H1 (cell line): ENCODE results near the gene HYCC1. TPM values are rescaled to one million over a fixed set of nuclear protein-coding genes. Genes with fewer than 3 reads are reported as not detected.

ENCODE experiments used
- CTCF ChIA-PET: fragments of 300-600 bp; sonication (Branson Sonifier 250); formaldehyde crosslinking; loops from one replicate; lab custom pipeline; 2021; ENCODE audit not compliant: partially characterized antibody; lab: Charles Lee
- POLR2A ChIA-PET: fragments of 300-600 bp; sonication (Branson Sonifier 250); formaldehyde crosslinking; loops from one replicate; lab custom pipeline; 2021; ENCODE audit warnings: inconsistent platforms; ENCODE audit not compliant: partially characterized antibody; lab: Charles Lee
- DNase-seq, 2 experiments: peaks; one replicate each; pipeline versions ENCODE4 v3.0.0 to v3.0.0-alpha.2; 2010 to 2022; ENCODE audit warnings: low spot score in 2 of 2, low read depth in 1 of 2, mixed read lengths in 1 of 2
- FAIRE-seq: peaks from 2 replicates; lab custom pipeline; 2011; peaks lifted over from hg19 to GRCh38; lab: Jason Lieb, UNC
- H2AFZ ChIP-seq: 2 replicates; pipeline ENCODE4 v1.8.1; 2012; ENCODE audit warnings: low read length, inconsistent platforms
- H2AK5ac ChIP-seq: 2 replicates; pipeline ENCODE4 v1.6.1; 2013; ENCODE audit warnings: low read depth, low read length
- H2BK120ac ChIP-seq: replicated peaks from 2 replicates; pipeline ENCODE3; 2013; ENCODE audit warnings: low read depth, low read length, inconsistent platforms
- H2BK12ac ChIP-seq: 2 replicates; pipeline ENCODE4 v1.6.1; 2013; ENCODE audit warnings: low read depth, low read length
- H2BK15ac ChIP-seq: 2 replicates; pipeline ENCODE4 v1.6.1; 2013; ENCODE audit warnings: low read length
- H2BK20ac ChIP-seq: 2 replicates; pipeline ENCODE4 v1.6.1; 2013; ENCODE audit warnings: low read length
- H2BK5ac ChIP-seq: 2 replicates; pipeline ENCODE4 v1.6.1; 2013; ENCODE audit warnings: low read depth, low read length
- H3K14ac ChIP-seq: 2 replicates; pipeline ENCODE4 v1.6.1; 2013; ENCODE audit warnings: inconsistent platforms; ENCODE audit not compliant: insufficient read length
- H3K18ac ChIP-seq: 2 replicates; pipeline ENCODE4 v1.6.1; 2013; ENCODE audit warnings: low read length; ENCODE audit errors: extremely low read depth
- H3K23ac ChIP-seq: 2 replicates; pipeline ENCODE4 v1.6.1; 2013; ENCODE audit warnings: inconsistent platforms; ENCODE audit not compliant: insufficient read length
- H3K23me2 ChIP-seq: 2 replicates; pipeline ENCODE4 v1.6.1; 2013; ENCODE audit warnings: low read depth, low read length
- H3K27ac ChIP-seq: 2 replicates; pipeline ENCODE4 v1.6.1; 2011; ENCODE audit warnings: low read depth, low read length, inconsistent platforms
- H3K27me3 ChIP-seq, 4 experiments: replicated peaks in 1 of 4; 1 replicate in 1 of 4; 2 replicates in 3 of 4; pipeline versions ENCODE4 v1.6.1 to v1.8.1; 2011 to 2013; ENCODE audit warnings: low read length in 3 of 4, mild to moderate bottlenecking in 3 of 4, inconsistent platforms in 2 of 4, mixed read lengths in 2 of 4, moderate library complexity in 1 of 4; ENCODE audit not compliant: control insufficient read depth in 3 of 4, insufficient read depth in 3 of 4; ENCODE audit errors: extremely low read depth in 1 of 4
- H3K36me3 ChIP-seq, 4 experiments: 2 replicates each; pipeline versions ENCODE4 v1.6.1 to v1.8.1; 2011 to 2013; ENCODE audit warnings: mild to moderate bottlenecking in 4 of 4, low read length in 3 of 4, moderate library complexity in 2 of 4, control low read depth in 1 of 4, inconsistent platforms in 1 of 4; ENCODE audit not compliant: insufficient read depth in 4 of 4, control insufficient read depth in 2 of 4
- H3K4ac ChIP-seq: replicated peaks from 2 replicates; pipeline ENCODE3; 2013; ENCODE audit warnings: low read length, low read depth, mixed read lengths, inconsistent platforms; ENCODE audit not compliant: insufficient read length
- H3K4me1 ChIP-seq, 4 experiments: replicated peaks in 1 of 4; 1 replicate in 1 of 4; 2 replicates in 3 of 4; pipeline versions ENCODE4 v1.6.1 to v1.8.1; 2011 to 2013; ENCODE audit warnings: low read length in 3 of 4, inconsistent platforms in 2 of 4, mixed read lengths in 1 of 4; ENCODE audit not compliant: insufficient read depth in 4 of 4, control insufficient read depth in 3 of 4
- H3K4me2 ChIP-seq, 2 experiments: 2 replicates each; pipeline versions ENCODE4 v1.6.1 to v1.8.1; 2011 to 2013; ENCODE audit warnings: low read depth in 2 of 2, low read length in 2 of 2, control low read depth in 1 of 2, inconsistent platforms in 1 of 2, mild to moderate bottlenecking in 1 of 2; ENCODE audit not compliant: insufficient read depth in 1 of 2
- H3K4me3 ChIP-seq, 4 experiments: fragments of 200-600, 300-600 bp in 1 of 4; sonication (generic), shearing (Covaris generic), sonication (Bioruptor Twin) in 1 of 4; 2 replicates each; pipeline versions ENCODE4 v1.5.1 to v1.8.1; 2011 to 2016; ENCODE audit warnings: low read length in 4 of 4, low read depth in 3 of 4, control low read depth in 2 of 4, inconsistent platforms in 2 of 4, mild to moderate bottlenecking in 2 of 4, mixed read lengths in 1 of 4, moderate library complexity in 1 of 4; ENCODE audit not compliant: insufficient read depth in 2 of 4; ENCODE audit errors: extremely low read depth in 1 of 4
- H3K56ac ChIP-seq: replicated peaks from 2 replicates; pipeline ENCODE3; 2013; ENCODE audit warnings: low read depth, mild to moderate bottlenecking, mixed read lengths, low read length, inconsistent platforms; ENCODE audit not compliant: insufficient read length
- H3K79me1 ChIP-seq: 2 replicates; pipeline ENCODE4 v1.6.1; 2013; ENCODE audit warnings: low read depth, low read length, control low read depth
- H3K79me2 ChIP-seq, 2 experiments: 2 replicates each; pipeline versions ENCODE4 v1.6.1 to v1.8.1; 2012 to 2013; ENCODE audit warnings: low read length in 2 of 2, mild to moderate bottlenecking in 2 of 2, inconsistent platforms in 1 of 2; ENCODE audit not compliant: insufficient read depth in 2 of 2, control insufficient read depth in 1 of 2
- H3K9ac ChIP-seq, 4 experiments: replicated peaks in 1 of 4; 1 replicate in 1 of 4; 2 replicates in 3 of 4; pipeline versions ENCODE4 v1.6.1 to v1.8.1; 2011 to 2013; ENCODE audit warnings: low read depth in 3 of 4, low read length in 3 of 4, control low read depth in 2 of 4, mild to moderate bottlenecking in 2 of 4, moderate library complexity in 2 of 4, inconsistent platforms in 1 of 4; ENCODE audit errors: extremely low read depth in 1 of 4
- H3K9me3 ChIP-seq, 2 experiments: 2 replicates each; pipeline versions ENCODE4 v1.6.1 to v1.8.1; 2012 to 2013; ENCODE audit warnings: mild to moderate bottlenecking in 2 of 2, moderate library complexity in 2 of 2, control low read depth in 1 of 2, inconsistent platforms in 1 of 2, low read depth in 1 of 2, low read length in 1 of 2, mixed read lengths in 1 of 2; ENCODE audit not compliant: insufficient read depth in 2 of 2
- H4K20me1 ChIP-seq, 2 experiments: replicated peaks in 1 of 2; 2 replicates each; pipeline versions ENCODE3 to v1.8.1; 2011 to 2013; ENCODE audit warnings: inconsistent platforms in 2 of 2, low read length in 2 of 2, mild to moderate bottlenecking in 1 of 2; ENCODE audit not compliant: insufficient read depth in 2 of 2, control insufficient read depth in 1 of 2
- H4K5ac ChIP-seq: 2 replicates; pipeline ENCODE4 v1.6.1; 2013; ENCODE audit warnings: low read length, low read depth, mixed read lengths, inconsistent platforms; ENCODE audit not compliant: insufficient read length
- H4K8ac ChIP-seq: 2 replicates; pipeline ENCODE4 v1.8.0; 2013; ENCODE audit warnings: mild to moderate bottlenecking, moderate library complexity, low read length, inconsistent platforms; ENCODE audit not compliant: insufficient read depth; ENCODE audit errors: extremely low read depth
- H4K91ac ChIP-seq: replicated peaks from 2 replicates; pipeline ENCODE3; 2013; ENCODE audit warnings: low read length, mixed read lengths, inconsistent platforms; ENCODE audit not compliant: insufficient read length
- ATF2 ChIP-seq: IDR thresholded peaks from 2 replicates; pipeline ENCODE4 v1.6.1; 2012; ENCODE audit warnings: low read length, inconsistent platforms
- CBX8 ChIP-seq: fragments of 300-800, 300-1000 bp; sonication (generic); IDR thresholded peaks from 2 replicates; pipeline ENCODE4 v1.7.1; 2016; ENCODE audit warnings: low read depth, low read length, borderline replicate concordance
- EGR1 ChIP-seq: IDR thresholded peaks from 2 replicates; pipeline ENCODE4 v1.6.1; 2011; ENCODE audit warnings: low read depth, low read length, borderline replicate concordance
- GTF2F1 ChIP-seq: IDR thresholded peaks from 2 replicates; pipeline ENCODE4 v1.6.1; 2012; ENCODE audit warnings: low read depth, low read length, improper control_type of control experiment, borderline replicate concordance
- KDM1A ChIP-seq: fragments of 200-600, 300-600 bp; sonication (generic); IDR thresholded peaks from 2 replicates; pipeline ENCODE4 v1.7.1; 2016; ENCODE audit warnings: mild to moderate bottlenecking, low read length, borderline replicate concordance
- PHF8 ChIP-seq: fragments of 200-600 bp; sonication (generic); conservative IDR thresholded peaks from 2 replicates; pipeline ENCODE4 v1.7.1; 2012; ENCODE audit warnings: low read depth, mild to moderate bottlenecking, inconsistent platforms, low read length, moderate library complexity
- POLR2AphosphoS5 ChIP-seq: IDR thresholded peaks from 2 replicates; pipeline ENCODE4 v1.6.1; 2011; ENCODE audit warnings: low read depth, low read length
- SIN3A ChIP-seq, 2 experiments: IDR thresholded peaks in 1 of 2; conservative IDR thresholded peaks in 1 of 2; 2 replicates each; pipeline ENCODE4 v1.6.1; 2011 to 2012; ENCODE audit warnings: low read length in 2 of 2, improper control_type of control experiment in 1 of 2, low read depth in 1 of 2, mild to moderate bottlenecking in 1 of 2
- SP1 ChIP-seq: IDR thresholded peaks from 2 replicates; pipeline ENCODE4 v1.6.1; 2011; ENCODE audit warnings: low read depth, low read length
- YY1 ChIP-seq: IDR thresholded peaks from 2 replicates; pipeline ENCODE4 v1.6.1; 2011; ENCODE audit warnings: low read depth, mild to moderate bottlenecking, low read length
- WGBS, 2 experiments: shearing (Covaris generic) in 1 of 2; methylation state at CpG; one replicate each; pipeline versions ENCODE4 v1.1.6 to v1.1.7; 2013 to 2015; ENCODE audit warnings: low lambda C conversion rate in 2 of 2, mixed read lengths in 2 of 2, inconsistent platforms in 1 of 2, low coverage in 1 of 2, missing lambda C conversion rate in 1 of 2; ENCODE audit not compliant: insufficient replicate concordance in 2 of 2, insufficient coverage in 1 of 2, insufficient read length in 1 of 2; ENCODE audit errors: extremely low coverage in 1 of 2, missing lambda C conversion rate in 1 of 2; 5-methylcytosine and 5-hydroxymethylcytosine counted together
- polyA plus RNA-seq, 7 experiments: library from polyadenylated mRNA; depleted of rRNA in 3 of 7; stranded (reverse) in 5 of 7; unstranded in 2 of 7; fragments of >200 nt in 5 of 7; fragments of 200-250 nt in 2 of 7; gene quantifications; 1 replicate in 5 of 7; 2 replicates in 1 of 7; 4 replicates in 1 of 7; pipeline versions ENCODE4 v1.2.1 to v1.2.3, GENCODE V29; 2011 to 2013; ENCODE audit warnings: missing spikeins in 2 of 7, mixed read lengths in 2 of 7
- total RNA-seq: library from RNA; stranded (reverse); fragmentation: NEBNext Ultra II Directional; extraction: Animal tissue kit (Norgen Biotek cat#: 25700); gene quantifications from 2 replicates; pipeline ENCODE4 v1.2.1, GENCODE V29; 2021

HYCC1 gene
- total and polyA plus RNA-seq, 2 of the 8 experiments (the other 6 are each of a cell fraction or from before 2014, with no cell fraction given) = 20.2 to 142 TPM

GRCh38 chr7:22980422-22980821 lies 33.5 kb downstream of the HYCC1 start:
- Histone ChIP-seq H4K20me1 (no peaks in the 10 kb centered on the region), H4K91ac (no peak overlapping the region), H3K27me3 (no peaks in the 10 kb centered on the region), H3K56ac (no peak overlapping the region), H3K36me3 (peaks cover 0 to 14% (median 2%) of the 10 kb centered on the region in 4 experiments; a peak in 4 of 8 replicates), H4K8ac (no peak overlapping the region), H3K79me1 (no peaks in the 10 kb centered on the region; the same call in 1 of the 2 replicates), H3K14ac (no peak overlapping the region), H3K23ac (no peak overlapping the region), H3K23me2 (no peaks in the 10 kb centered on the region; the same call in 1 of the 2 replicates), H3K4me1 (no peaks in the 10 kb centered on the region), H2BK120ac (no peak overlapping the region), H2BK20ac (no peak overlapping the region), H3K4me2 (no peak overlapping the region), H3K9me3 (no peaks in the 10 kb centered on the region), H3K9ac (no peak overlapping the region), H3K4me3 (no peak overlapping the region), H3K79me2 (peaks cover 0 to 4% of the 10 kb centered on the region in 2 experiments; a peak in 1 of 4 replicates), H2BK15ac (no peak overlapping the region), H2AFZ (no peak overlapping the region), H2BK12ac (no peak overlapping the region), H3K4ac (no peak overlapping the region), H3K18ac (no peak overlapping the region), H4K5ac (no peak overlapping the region), H3K27ac (no peak overlapping the region), H2AK5ac (no peak overlapping the region), H2BK5ac (no peak overlapping the region)
- TF ChIP-seq ATF2 (no peak), YY1 (no peak), KDM1A (no peak), EGR1 (no peak), SP1 (no peak), CBX8 (no peak), PHF8 (no peak), POLR2AphosphoS5 (no peak), SIN3A (conservative IDR thresholded peaks at IDR 0.05 in 1 of 2, IDR thresholded peaks at IDR 0.05 in 1 of 2; ENCODE audit: low read depth in 1 of 2, low read length in 2 of 2) (no peak), GTF2F1 (no peak)
- CTCF ChIA-PET = interaction anchor here (1.0 kb wide), 1 partner anchor 8 kb away, joined by 3 read pairs; no protein-coding TSS in a partner anchor
- DNase-seq = no peak
- POLR2A ChIA-PET = no interaction called here
- 88% methylated on average over 3 of the region's 3 CpGs; no CpG with 5 or more reads in 1 of the 2 experiments for WGBS, 2 experiments
- FAIRE-seq = no peak
